Endometrium (tissue), 2 donors: ENCODE results near the gene LTO1.

Experiments
- FAIRE-seq: peaks from 2 replicates; lab custom pipeline; 2012; peaks lifted over from hg19 to GRCh38; lab: Jason Lieb, UNC
- donor health status: control.
- donor health status: control.

The LTO1 gene

DNA sequence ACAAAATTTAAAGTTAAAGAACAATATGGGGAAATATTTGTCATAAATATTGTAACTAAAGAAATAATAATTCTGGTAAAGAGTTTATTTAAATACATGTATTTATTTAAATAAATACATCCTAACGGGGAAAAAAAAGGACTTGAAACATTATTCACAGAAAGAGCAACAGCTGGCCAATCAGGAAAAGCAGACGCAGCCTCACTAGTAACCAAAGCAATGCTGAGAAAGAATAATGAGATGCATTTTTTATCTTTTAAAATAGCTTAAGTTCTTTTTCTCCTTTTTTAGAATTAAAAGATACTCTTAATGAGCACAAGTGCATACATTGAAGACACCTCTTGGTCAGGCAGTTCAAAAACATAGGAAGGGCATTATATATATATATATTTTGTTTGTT is 2.6 kb upstream of the LTO1 start:
- FAIRE-seq, result no peak

DNA sequence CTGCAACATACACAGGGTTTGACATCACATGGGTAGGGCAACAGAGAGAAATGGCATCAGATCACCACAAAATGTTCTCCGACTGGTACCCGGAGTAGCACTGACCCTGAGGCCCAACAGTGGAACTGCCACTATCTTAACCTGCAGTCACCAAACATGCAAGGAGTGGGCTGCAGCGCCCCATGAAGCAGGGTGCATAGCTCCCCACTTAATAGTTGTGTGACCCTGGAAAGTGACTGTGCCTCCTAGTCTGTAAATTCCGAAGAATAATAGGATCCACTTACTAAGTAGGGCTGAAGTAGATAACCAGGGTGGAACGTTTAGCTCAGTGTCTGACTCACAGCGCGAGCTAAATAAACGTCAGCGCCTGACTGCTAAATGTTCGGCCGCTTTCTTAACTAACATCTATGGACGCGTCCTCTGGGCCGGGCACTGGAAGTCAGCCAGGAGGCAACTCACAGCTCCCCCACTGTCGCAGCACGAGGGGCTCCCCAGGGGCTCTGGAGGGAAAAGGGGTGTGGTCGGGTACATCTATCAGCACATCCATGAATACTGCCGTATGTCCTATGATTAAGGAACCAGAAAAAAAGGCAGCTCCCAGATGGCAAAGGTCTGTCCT is 777 bp downstream of the LTO1 start:
- no peak for FAIRE-seq

DNA sequence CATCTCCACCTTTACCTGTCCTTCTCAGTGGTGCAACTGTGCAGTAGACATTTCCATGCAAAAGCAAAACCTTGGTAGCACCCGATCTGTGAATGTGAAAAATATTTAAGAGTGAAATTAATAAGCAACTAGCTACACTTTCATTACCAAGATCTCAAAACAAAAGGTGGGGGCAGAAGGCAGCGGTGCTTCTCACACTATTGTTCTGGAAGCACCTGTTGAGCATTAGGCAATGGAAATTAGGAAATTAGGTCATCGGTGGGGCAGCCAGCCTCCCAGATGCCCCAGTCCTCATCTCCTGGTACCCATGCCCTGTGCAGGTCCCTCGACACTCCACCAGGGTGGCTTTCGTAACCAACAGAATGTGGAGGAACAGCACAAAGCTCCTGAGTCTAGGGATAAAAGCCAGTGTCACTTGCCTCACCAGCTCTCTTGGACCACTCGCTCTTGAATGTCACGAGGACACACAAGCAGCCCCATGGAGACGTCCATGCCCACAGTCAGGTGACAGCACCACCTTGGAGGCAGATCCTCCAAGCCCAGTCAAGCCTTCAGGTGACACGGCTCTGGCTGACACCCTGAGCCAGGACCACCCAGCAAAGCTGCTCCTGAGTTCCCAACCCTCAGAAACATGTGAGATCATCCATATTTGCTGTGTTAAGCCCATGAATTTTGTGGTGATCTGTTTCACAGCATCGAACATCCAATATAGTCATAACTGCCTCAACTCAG is 3.3 kb downstream of the LTO1 start:
- no peak for FAIRE-seq

DNA sequence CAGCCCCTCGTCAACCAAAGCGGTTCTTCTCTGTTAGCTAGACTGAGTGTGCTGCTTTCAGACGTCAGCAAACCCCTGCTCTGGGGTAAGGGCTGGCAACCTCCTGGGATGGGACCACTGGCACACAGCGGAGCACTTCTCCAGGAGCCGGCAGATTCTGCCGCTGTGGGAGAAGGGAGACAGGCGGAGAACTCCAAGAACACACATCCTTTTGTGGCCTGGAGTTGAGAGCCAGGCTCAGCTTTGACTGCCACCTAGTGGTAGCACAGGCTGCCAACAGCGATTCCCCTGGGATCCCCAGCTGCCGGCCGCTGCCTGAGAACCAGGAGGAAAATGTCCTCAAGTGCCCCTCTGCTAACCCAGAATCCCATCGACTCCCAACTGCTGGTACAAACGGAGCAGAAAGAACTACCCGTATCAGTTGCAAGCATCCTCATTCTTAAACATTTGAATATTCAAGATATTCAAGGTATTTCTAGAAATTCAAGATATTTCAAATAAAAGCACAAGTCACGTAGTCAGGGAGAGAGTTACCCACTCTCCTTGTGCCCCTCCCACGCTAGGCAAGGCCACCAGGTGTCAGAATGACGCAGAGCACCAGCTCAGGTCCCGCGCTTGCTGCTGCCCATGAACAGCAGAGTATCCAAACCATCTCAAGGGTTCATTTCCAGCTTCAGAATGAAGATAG is 4.9 kb downstream of the LTO1 start:
- FAIRE-seq, result no peak

DNA sequence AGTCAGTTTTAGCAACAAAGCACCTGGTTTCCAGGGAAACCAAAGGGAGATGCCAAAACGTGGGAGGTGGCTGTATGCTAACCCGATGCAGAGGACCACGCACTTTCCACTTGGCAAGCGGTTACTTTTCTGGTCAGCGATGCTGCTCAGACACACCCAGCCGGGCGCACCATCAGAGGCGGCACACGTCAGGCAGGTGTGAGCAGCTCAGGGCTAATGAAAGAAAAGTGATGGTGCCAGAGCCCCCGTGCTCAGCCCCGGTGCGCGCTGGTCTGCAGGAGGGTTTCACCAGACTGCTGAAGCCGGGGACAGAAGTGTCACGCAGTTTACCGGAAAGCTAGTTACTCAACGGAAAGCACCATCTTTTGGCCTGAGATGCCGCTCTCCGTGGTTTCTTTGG is 5.7 kb downstream of the LTO1 start:
- FAIRE-seq, result no peak

DNA sequence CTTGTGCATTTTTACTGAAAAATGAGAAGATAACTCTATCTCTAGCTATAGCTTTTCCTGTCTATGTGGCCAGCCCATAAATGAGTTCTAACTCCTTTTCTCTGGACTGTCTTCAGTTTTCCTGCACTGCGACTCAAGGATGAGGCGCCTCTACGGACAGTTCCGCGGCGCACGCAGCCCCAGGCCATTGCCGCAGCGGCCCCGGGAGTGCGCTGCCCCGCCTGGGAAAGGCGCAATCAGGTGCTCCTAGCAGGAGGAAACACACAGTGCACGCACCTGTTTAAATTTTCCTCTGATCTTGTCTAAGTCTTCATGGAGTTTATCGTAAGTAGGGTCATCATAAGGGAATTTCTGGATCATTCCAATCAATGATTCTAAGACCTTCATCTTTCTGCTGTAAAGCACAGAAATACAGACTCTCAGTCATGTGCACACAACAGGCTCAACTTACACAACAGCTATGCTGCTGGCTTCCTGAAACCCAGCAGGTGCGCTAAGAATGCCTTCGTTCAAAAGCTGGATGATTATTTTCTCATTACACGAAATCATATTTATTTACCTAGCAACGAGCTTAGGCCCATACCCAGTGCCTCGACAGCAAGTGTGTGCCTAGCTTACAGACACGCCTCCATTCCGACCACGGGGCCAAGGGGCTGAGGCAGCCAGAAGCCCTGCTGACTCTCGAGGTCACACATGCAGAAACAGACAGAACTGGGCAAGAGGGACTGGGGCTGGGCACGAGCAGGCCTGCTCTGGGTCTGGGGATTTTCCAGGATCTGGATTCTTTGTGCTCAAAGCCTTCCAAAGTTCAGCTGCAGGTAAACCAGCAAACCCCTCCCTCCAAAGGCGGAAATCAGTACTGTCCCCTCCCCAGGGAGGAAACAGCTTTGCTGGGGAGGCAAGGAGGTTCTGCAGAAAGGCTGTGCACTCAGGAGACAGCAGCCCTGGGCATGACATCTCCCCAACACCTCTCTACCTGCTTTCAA is 7.2 kb downstream of the LTO1 start:
- no peak for FAIRE-seq

DNA sequence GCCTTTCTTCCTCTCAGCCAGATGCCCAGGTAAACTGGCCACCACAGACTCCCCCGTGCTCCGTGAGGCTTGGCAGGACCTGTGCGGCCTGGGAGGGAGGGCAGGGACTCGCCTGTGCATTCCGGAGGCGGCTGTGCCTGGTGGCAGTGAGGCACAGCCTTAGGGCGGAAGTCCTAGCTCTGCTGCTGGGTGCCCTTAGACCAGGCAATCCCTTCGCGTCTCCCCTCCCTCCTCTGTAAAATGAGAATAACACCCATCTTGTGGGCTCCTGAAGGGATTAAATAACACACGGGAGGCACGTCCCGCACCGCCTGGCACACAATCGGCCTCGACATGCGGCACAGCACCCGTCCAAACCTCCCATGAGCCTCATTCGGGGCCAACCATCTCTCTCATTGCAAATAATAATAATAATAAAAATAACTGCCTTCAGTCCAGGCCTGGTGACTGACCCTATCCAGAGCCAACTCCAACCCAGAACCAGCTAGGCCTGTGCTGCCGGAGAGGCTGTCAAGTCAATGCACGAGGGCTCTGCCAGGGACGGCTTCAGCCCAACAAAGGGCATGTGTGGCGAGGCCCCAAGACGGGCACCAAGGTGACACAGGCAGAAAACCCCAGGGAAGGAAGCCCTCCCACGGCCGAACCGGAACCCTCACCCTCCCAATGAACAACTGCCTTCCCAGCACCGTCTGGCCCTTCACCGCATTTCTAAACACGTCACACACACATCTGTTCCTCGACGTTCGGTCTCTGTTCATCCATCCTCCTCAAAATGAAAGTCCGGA is 8.2 kb downstream of the LTO1 start:
- FAIRE-seq, result no peak

DNA sequence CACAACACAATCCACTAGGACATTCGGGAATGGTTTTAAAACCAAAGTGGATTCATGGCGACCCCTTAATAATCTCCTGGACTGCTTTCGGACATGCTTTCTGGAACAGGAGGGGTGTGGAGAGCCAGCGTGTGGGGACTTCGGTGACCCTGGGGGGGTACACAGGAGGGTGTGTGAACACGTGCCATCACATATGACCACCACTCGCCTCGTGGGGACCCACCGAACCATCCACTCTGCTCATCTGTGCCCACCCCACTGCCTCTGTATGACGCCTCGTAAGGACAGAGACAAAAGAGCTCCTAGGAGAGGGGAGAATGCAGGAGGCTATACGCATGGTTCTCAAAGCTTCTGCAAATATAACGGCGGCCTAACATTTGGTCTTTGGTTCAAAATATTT is 8.9 kb downstream of the LTO1 start:
- FAIRE-seq, result no peak

DNA sequence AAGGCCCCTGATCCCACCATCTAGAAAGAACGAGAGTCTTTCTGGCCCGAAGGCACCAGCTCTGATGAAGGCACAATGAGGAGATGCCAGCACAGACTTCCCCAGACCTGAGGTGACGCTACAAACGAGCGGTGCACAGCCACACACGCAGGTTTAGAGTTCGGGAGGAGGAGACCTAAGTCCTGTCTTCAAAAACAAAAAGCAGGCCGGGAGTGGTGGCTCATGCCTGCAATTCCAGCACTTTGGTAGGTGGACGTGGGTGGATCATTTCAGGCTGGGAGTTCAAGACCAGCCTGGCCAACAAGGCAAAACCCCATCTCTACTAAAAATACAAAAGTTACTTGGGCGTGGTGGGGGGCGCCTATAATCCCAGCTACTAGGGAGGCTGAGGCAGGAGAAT is 9.5 kb downstream of the LTO1 start:
- no peak for FAIRE-seq

DNA sequence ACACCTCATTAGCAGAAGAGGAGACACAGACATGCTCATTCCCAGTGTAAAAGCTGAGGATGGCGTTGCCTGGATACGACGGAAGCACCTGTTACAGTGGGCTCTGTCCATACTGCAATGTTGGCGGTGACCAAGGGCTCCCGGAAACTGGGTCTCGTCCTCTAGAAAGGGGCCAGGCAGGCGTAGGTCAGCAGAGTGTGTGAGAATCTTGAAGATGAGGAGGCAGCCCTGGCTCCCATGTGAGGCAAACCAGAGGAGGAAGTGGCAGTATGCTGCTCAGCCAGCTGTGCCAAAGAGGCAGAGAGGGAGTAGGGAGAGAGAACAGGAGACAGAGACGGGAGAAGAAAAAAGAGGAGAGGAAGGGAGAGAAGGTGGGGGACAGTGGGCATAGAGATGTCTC is 10.3 kb downstream of the LTO1 start:
- FAIRE-seq, result no peak

DNA sequence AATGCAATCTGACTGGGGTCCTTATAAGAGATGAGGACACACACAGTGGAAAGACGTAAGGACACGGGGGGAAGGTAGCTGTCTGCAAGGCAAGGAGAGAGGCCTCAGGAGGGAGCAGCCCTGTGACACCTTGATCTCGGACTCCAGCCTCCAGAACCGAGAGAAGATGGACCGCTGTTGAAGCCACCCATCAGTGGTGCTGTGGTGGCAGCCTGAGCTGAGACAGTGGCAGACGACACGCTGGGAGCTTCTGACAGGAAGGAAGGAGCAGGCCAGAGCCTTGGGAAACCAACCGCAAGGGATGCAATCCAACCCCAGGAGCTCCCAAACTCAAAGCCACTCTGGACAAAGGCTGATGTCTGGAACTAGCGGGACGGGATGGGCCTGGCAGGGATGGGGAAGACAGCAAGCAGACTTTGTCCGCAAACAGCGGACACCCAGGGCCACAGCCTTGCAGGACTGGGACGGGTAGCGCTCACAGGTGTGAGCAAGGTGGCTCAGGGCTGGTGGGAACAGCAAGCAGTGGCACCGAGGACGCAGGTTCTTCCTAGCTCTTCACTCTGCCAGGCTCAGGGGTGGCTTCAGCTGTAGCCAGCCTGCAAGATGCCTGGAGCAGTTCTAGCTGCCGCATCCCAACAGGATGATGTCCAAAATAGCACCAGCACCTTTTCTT is 10.9 kb downstream of the LTO1 start:
- no peak for FAIRE-seq

DNA sequence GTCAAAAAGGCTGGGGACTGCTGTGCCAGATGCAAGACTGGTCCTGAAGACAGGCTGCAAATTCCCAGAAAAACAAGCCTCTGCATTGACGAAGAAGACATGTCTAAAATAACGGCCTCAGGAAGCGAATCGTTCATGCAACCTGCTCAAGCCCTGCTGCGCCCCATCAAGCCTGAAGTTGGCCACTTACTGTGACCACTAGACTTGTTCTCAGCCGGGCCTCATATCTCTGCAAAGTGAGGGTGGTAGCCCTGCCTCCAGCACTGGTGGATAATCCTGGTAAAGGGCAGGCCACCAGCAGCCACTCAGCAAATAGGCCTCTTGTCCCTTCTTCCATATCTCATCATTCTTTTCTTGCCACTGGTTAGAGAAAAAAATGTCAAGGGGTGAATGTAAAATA is 11.8 kb downstream of the LTO1 start:
- FAIRE-seq, result no peak

DNA sequence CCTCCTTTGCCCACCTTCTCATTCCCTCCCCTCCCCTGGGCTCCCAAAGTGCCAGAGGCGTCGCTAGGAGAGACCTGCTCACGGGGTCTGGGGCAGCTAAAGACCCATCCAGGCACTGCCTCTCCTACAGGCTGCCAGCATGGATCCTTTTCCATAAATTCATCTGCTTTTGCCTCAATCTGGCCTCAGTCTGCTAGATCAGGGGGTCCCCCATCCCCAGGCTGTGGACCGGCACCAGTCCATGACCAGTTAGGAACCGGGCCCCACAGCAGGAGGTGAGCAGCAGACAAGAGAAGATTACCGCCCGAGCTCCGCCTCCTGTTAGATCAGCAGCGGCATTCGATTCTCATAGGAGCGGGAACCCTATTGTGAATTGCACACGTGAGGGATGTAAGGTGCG is 12.3 kb downstream of the LTO1 start:
- no peak for FAIRE-seq

DNA sequence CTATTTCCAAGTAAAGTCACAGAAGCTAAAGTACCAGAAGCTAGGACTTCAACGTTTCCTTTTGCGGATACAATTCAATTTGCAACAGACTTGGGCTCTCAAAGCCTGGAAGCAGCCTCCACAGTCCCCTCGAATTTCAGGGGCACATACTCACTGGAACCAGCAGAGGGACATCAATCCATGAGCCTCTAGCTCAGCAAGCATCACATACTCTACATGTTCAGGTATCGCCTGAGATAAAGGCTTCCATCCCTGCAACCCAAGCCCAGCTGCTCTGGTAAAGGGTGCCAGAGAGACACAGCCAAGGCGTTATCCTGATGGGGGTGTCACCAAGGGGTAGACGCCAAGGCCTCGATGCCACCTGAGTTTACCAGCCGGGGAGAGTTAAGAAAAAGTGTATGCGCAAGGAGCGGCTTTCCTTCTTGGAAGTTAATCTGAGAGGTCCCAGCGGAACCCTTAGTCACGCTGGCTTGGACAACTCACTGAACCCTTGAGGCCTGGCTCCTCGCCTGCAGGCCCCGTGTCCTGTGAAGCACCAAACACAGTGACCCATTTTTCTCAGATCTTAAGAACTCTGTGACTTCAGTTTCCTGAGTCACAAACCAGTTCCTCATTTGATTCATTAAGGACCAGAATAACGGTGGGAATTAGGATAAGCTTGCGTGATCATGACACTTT is 13.0 kb downstream of the LTO1 start:
- no peak for FAIRE-seq

DNA sequence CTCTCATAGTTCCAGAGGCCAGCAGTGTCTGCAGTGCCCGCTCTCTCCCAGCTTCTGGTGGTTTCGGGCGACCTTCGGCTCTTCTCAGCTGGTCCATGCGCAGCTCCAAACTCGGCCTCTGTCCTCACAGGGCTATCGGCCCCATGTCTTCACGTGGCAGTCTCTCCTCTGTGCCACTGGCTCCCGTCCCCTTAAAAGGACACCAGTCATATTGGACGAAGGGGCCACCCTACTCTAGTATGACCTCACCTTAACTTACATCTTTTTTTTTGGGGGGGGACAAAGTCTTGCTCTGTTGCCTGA is 13.8 kb downstream of the LTO1 start:
- no peak for FAIRE-seq

DNA sequence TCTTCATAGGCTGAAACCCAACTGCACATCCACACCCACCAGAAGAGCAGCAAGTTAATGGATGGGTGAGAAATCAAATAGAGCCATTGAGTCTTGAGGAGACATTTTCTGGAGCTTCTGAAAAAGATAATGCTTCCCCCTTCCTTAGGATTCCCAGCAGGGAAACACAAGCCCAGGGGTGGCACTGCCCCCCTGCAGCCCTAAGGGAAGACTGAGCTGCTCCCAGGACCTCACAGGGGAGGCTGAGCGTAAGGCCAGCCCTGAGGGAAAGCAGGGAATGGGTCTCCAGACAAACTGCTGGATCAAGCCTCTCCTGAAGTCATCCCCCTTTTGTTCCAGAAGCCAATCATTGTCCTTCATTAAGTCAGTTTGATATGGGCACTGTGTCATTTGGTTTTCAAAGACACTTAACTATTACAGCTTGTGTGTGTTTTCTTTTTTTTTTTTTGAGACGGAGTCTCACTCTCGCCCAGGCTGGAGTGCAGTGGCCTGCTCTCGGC is 15.1 kb downstream of the LTO1 start:
- no peak for FAIRE-seq

DNA sequence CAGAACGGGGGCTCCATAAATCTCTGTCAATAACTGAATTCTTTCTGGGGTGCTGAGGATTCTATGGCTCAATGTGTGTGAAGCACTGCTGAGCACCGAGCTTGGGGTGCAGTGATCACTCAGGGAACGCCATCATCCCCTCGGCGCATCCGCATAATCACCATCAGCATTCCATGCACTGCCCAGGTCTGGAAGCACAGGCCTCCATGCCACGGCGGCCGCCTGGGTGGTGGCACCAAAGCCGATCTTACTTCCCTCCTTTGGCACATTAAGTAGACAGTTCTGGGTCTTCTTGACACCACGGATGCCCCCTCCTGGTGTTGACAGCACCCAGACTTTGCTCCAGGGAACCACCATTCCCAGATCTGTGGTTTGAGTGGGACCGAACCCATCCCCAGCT is 15.6 kb downstream of the LTO1 start:
- no peak for FAIRE-seq

DNA sequence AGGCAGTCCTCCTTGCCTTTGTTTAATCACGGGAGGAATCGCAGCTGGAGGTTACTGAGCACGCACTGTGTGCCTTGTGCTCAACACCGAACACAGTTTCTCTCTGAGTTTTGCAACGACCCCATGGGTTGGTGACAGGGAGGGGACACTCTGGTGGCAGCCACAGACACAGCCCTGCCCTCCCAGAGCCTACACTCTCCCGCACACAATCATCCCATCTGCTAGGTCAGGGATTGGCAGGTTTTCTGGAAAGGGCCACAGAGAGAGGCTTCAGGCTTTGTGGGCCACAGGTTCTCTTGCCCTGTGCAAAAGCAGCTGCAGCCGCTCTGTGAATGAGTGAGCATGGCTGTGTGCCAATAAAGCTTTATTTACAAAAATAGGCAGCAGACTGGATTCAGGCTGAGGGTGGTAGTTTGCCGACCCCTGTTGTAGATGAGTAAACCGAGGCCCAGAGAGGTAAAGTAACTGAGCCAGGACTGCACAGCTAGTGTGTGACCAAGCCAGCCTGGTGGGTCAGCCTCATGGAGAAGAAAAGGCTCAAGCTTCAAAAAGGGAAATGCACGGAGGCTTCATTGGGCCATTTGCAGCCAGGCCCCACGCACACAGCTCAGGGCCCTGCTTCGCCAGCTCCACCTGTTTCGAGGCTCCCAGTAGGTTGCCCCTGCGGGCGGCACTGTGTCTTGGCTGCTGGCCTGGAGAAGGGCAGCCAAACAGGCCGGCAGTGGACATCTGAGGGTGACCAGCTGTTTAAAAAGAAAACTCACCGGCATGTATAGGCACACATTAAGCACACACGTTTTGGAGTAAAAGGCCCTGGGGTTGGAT is 16.3 kb downstream of the LTO1 start:
- no peak for FAIRE-seq

DNA sequence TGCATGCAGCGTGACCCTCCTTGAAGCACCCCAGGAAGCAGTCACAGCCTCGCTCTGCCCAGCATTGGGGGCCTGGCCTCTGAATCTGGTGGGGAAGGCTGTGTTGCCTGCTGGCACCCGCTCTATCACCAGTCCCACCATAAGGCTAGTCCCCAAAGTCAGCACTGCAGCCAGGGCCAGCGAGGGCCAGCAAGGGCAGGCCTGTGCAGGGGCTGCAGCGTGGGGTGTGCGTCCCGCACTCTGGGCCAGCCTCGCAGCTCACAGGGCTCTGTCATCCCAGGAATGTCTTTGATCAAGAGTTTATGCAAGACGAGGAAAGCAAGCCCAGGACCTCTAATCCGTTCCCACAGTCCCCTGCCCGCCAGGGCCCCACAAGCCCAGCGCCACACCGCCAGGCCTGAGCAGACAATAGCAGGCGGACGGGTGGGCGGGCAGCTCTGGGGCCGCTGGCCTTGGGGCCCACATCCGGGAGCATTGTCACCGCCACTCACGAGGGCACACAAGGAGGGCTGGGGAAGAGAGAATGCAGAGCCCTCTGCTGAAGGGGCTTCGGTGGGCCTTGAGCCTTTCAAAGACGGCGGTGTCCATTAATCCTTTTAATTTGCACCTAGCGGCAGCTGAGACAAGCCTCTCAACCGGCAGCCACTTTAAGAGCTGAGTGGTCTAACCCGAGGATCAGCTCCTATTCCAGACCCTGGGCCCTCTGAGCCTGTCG is 17.1 kb downstream of the LTO1 start:
- FAIRE-seq, result no peak
